ENCODE results near the gene ZNF212.
A peak's percentile ranks its signal among the peaks of the same experiment; 100 is the strongest.
"Not testable (repeated sequence)": the region's sequence is repeated elsewhere in the genome, so short reads cannot be mapped to it uniquely, and the experiment has no call there.

The ZNF212 gene

DNA sequence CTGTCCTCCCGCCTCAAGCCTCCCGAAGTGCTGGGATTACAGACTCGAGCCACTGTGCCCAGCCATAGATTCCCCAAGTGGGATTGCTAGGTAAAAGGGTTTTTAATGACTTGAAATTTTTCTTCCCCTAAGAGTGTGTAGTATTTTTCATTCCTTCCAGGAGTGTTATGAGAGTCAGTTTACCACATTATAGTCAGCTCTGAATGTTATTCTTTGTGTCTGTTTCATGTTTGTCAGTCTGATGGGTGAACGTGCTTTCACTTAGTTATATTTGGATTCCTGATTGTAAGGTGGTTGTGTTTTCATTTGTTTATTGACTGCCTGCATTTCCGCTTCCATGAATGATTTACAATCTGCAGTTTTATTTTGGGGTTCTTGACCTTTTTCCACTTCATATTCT is 6.3 kb downstream of the ZNF212 start:
- DNase-seq, result no peak
- in situ Hi-C loops (cut with MboI; ENCODE audit: low pct_unique_long_range_greater_than_20kb, low sequenced_read_pairs), result no loop called here

DNA sequence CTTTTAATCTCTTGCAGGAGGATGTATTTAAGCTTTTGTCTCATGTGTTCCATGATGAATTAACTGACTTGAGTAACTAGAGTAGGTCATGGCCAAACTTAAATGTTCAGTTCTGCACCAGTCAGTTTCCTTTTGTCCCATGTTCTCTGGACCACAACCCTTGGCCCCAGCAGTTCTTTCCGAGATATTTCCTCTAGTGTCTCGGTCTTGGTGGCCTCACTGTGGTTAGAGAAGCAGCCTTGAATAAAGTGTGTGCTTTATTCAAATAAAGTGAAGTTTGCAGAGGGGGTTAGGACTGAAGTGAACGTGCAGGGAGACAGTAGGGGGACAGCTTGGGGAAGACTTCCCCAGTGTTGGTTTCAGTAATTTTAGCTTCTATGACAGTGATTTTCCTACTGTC is 9.3 kb downstream of the ZNF212 start:
- no peak for DNase-seq
- in situ Hi-C loops (cut with MboI; ENCODE audit: low pct_unique_long_range_greater_than_20kb, low sequenced_read_pairs), result no loop called here

DNA sequence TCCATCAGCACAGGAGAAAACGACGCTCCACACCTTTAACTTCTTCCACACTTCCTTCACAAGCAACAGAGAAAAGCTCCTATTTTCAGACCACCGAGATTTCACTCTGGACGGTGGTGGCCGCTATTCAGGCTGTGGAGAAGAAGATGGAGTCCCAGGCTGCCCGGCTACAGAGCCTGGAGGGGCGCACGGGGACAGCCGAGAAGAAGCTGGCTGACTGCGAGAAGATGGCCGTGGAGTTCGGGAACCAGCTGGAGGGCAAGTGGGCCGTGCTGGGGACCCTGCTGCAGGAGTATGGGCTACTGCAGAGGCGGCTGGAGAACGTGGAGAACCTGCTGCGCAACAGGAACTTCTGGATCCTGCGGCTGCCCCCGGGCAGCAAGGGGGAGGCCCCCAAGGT is 10.7 kb downstream of the ZNF212 start:
- in situ Hi-C loops (cut with MboI; ENCODE audit: low pct_unique_long_range_greater_than_20kb, low sequenced_read_pairs), result not testable (repeated sequence)

DNA sequence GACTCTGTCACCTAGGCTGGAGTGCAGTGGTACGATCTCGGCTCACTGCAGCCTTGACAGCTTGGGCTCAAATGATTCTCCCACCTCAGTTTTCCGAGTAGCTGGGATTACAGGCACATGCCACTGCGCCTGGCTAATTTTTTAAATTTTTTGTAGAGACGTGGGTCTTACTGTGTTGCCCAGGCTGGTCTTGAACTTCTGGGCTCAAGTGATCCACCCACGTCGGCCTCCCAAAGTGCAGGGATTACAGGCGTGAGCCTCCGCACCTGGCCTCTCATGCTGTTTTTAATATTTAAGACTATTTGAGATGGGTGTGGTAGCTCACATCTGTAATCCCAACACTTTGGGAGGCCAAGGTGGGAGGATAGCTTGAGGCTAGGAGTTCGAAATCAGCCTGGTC is 12.1 kb downstream of the ZNF212 start:
- in situ Hi-C loops (cut with MboI; ENCODE audit: low pct_unique_long_range_greater_than_20kb, low sequenced_read_pairs); DNase-seq: not testable (repeated sequence)

More for the DNA sequence above, 10.7 kb downstream of the ZNF212 start:
- not testable (repeated sequence) for DNase-seq

DNA sequence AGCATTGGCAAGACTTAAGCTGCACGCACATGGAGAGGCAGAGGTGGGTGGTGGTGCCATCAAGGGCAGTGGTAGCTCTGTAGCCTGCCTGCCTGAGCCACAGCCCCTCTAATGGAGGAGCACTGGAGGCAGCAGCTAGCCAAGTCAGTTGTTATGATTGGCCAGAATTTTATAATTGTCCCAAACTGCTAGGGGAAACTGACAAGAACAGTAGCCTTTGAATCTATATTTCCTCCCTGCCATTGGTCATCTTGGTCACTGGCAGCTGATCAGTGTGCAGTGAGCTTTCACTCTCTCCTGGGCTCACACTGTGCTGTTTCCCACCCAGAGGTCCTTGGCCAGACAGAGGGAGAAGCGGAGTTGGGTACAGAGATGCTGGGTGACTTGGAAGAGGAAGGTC is 12.9 kb downstream of the ZNF212 start:
- in situ Hi-C loops (cut with MboI; ENCODE audit: low pct_unique_long_range_greater_than_20kb, low sequenced_read_pairs), result no loop called here

DNA sequence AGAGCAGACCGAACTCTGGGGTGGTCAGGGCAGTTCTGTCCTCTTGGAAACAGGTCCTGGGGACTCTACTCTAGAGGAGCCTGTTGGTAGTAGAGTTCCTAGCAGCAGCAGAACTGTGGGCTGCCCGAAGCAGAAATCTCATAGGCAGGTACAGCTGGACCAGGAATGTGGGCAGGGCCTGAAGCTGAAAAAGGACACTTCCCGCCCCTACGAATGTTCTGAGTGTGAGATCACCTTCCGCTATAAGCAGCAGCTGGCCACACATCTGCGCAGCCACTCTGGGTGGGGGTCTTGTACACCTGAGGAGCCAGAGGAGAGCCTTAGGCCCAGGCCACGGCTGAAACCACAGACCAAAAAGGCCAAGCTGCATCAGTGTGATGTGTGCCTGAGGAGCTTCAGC is 14.2 kb downstream of the ZNF212 start:
- no peak for DNase-seq
- in situ Hi-C loops (cut with MboI; ENCODE audit: low pct_unique_long_range_greater_than_20kb, low sequenced_read_pairs), result no loop called here

More for the DNA sequence above, 12.9 kb downstream of the ZNF212 start:
- no peak for DNase-seq

DNA sequence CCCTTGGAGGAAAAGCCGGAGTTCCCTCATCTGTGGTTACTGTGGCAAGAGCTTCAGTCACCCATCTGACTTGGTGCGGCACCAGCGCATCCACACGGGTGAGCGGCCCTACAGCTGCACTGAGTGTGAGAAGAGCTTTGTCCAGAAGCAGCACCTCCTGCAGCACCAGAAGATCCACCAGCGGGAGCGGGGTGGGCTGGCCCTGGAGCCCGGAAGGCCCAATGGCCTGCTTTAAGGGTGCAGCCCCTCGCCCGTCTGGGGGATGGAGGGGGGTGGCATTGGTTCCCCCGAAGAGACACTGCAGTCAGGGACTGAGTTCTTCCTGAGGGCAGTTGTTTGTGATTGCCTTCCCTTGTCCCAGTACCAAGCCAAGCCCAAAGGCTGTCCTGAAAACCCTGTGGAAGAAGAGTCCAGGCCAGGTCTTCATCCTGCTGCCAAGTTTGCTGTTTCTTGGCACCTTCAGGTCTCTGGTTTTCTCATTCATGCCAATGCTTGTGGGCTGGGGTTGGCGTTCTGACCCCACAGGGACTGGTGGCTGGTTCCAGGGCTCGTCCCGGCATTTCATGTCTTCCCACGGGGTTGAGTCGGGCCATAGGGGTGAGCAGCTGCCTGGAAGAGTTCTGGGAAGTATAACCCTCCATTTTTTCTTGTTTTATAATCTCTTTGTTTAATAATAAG is 14.9 kb downstream of the ZNF212 start:
- DNase-seq, result no peak
- in situ Hi-C loops (cut with MboI; ENCODE audit: low pct_unique_long_range_greater_than_20kb, low sequenced_read_pairs), result no loop called here

DNA sequence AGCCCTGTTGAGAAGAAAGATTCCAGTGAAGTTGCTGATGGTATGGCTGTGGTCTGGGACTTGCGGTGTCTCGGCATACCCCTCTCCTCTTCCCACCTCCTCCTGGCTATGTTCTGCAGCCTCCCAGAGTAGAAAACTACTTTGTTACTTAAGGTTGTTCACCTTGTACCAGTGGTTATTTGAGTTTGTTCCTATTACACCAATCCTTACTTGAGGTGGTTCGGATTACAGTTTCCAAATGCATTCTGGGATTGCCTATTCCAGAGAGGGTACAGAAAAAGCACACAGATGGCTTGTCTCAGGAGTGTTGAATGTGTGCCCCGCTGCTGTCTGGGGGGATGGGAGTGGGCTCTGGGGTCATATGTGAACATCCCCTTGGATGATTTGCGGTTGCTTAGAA is 15.7 kb downstream of the ZNF212 start:
- in situ Hi-C loops (cut with MboI; ENCODE audit: low pct_unique_long_range_greater_than_20kb, low sequenced_read_pairs), result no loop called here
- DNase-seq, result no peak

DNA sequence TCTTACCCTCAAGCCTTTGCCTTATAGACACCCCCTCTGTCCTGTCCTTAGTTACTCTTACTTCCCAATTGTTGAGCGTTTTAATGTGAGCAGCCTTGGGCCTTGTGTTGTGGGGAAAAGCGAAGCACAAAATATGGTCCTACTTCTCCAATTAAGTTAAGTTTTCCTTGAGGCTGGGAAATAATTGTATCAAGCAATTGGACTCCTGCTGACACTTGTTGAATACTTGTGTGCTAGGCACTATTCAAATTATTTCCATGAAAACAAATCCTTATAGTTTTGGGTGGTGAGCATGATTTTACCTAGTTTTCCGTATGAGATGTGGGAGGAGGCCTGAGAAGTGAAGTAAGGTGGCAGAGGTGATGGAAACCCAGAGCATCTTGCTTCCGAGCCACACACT is 17.1 kb downstream of the ZNF212 start:
- DNase-seq, result no peak
- in situ Hi-C loops (cut with MboI; ENCODE audit: low pct_unique_long_range_greater_than_20kb, low sequenced_read_pairs), result no loop called here

DNA sequence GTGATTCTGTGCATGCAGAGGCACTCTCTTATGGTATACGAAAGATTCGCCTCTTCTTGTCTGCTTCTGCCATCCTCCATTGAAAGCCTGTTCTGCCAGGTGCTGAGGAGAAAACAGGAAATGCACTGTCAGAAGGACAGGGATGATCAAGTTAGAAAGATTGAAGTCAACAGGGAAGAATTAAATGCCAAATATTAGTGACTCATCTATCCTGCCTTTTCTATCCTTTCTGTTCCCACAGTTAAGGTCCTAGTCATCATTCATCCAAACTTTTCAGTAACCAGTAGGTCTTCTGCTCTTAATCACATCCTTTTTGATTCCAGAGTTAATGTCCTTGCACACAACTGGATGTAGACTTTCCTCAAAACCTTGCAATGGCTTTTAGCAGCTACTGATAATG is 17.7 kb downstream of the ZNF212 start:
- no peak for DNase-seq
- in situ Hi-C loops (cut with MboI; ENCODE audit: low pct_unique_long_range_greater_than_20kb, low sequenced_read_pairs), result no loop called here

DNA sequence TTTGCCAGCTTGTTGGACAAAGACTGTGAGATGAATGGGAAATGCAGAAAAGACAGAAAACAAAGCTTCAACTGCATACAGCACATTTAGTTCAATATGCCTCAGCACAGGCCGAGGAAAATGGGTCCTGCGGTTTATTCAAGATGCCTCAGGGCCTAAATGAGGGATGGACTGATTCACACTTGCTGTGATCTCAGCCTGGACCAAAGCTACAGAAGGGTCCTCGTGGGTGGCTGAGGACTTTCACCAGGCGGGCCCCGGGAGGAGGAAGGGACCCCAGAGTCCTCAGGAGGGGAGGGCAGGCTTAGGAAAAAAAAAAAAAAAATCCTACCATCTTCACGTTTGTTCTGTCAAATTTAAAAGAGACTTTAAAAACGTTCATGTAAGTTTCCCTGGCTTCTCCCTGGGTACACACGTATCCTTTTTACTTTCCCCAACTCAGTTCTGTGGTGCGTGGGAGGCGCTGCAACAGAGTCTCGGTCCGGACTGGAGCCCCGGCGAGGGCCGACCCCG is 21.9 kb downstream of the ZNF212 start:
- DNase-seq, result no peak
- in situ Hi-C loops (cut with MboI; ENCODE audit: low pct_unique_long_range_greater_than_20kb, low sequenced_read_pairs), result no loop called here

DNA sequence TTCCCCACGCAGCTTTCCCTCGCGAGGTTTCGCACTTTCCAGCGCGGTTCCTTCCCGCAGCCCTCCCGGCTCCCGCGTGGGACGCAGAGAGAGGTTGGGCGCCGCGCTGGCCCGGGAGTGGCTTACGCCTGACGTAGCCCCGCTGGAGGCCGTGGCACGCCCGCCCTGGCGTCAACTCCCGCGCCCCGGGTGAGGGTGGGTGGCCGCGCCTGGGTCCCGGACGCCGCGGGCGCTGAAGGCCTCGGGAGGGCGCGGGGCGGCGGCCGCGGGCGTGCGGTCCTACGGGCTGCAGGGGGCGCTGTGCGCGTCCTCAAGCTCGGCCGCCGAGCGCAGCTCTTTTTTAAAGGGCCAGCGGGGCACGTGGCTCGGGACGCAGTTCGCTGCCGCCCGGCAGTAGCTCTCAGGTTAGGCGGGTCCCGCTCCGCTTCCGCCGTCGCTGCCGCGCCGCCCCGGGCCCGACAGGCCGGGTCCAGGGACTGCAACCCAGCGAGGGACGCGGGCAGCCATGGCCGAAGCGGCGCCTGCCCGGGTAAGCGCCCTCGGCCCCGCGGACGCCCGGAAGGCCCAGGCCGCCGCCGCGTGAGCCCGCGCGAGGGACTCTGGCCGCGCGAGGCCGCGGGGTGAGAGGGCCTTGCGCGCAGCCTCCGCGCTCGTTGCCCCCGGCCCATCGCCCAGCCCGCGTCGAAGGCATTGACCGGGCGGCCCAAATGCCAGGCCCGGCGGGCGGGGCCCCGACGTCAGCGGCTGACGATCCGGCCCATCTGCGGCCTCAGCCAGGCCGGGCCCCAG is 22.6 kb downstream of the ZNF212 start, which contains the start of gene ZNF783:
Gene ZNF783, plus strand, starts transcription at position 368 of the 789 bp plus-strand sequence. Its CDS starts 138 bp downstream, at position 506.
- in situ Hi-C loops (cut with MboI; ENCODE audit: low pct_unique_long_range_greater_than_20kb, low sequenced_read_pairs), result no loop called here

DNA sequence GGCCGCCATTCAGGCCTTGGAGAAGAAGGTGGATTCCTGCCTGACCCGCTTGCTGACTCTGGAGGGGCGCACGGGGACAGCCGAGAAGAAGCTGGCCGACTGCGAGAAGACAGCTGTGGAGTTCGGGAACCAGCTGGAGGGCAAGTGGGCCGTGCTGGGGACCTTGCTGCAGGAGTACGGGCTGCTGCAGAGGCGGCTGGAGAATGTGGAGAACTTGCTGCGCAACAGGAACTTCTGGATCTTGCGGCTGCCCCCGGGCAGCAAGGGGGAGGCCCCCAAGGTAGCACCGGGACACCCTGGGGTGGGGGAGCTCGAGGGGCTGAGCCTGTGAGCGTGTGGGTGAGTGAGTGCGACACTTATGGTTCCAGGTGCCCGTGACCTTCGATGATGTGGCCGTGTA is 27.0 kb downstream of the ZNF212 start:
- in situ Hi-C loops (cut with MboI; ENCODE audit: low pct_unique_long_range_greater_than_20kb, low sequenced_read_pairs), result no loop called here
- no peak for DNase-seq

More for the DNA sequence above, 22.6 kb downstream of the ZNF212 start, which contains the start of gene ZNF783:
- DNase-seq, result peak; percentile 83

DNA sequence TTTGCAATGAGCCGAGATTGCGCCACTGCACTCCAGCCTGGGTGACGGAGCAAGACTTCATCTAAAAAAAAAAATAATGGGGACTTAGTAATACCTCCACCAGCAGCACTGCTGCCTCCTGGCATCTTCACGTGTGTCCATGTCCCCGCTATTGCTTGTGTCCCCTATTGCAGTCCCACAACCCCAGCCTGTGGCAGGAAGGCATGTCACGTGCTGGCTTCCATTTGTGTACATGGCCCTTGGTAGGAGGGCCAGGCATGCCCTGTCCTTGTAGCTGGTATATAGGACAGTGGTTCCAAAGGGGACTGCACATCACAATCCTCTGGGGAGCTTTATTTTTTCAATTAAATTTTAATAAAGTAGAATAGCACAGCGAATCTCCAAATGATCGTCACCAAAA is 28.3 kb downstream of the ZNF212 start:
- in situ Hi-C loops (cut with MboI; ENCODE audit: low pct_unique_long_range_greater_than_20kb, low sequenced_read_pairs), result no loop called here
- DNase-seq, result no peak

DNA sequence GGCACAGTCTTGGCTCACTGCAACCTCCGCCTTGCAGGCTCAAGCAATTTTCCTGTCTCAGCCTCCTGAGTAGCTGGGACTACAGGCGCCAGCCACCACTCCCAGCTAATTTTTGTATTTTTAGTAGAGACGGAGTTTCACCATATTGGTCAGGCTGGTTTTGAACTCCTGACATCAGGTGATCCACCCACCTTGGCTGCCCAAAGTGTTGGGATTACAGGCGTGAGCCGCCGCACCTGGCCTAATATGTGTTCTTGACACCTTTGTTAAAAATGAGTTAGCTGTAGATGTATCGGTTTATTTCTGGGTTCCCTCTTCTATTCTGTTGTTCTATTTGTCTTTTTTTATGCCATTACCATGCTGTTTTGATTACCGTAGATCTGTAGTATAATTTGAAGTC is 35.0 kb downstream of the ZNF212 start:
- in situ Hi-C loops (cut with MboI; ENCODE audit: low pct_unique_long_range_greater_than_20kb, low sequenced_read_pairs); DNase-seq: not testable (repeated sequence)

DNA sequence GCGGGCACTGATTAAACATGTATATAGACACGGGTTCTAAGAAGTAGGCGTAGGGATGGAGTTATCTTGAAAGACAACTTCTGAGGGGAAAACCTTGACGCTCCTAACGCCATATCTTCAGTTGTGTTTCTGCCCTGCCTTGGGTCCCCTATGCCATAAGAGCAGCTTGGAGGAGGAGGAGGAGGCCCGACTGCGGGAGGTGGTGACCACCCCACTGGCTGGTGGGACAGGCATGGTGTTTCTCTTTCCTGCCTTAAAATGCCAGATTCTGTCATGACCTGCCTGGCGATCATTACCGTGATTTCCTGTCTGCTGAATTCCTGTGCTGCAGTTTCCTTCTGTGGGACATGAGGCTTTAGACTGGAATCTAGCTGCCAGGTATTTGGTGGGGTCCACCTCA is 38.4 kb downstream of the ZNF212 start:
- in situ Hi-C loops (cut with MboI; ENCODE audit: low pct_unique_long_range_greater_than_20kb, low sequenced_read_pairs), result no loop called here

DNA sequence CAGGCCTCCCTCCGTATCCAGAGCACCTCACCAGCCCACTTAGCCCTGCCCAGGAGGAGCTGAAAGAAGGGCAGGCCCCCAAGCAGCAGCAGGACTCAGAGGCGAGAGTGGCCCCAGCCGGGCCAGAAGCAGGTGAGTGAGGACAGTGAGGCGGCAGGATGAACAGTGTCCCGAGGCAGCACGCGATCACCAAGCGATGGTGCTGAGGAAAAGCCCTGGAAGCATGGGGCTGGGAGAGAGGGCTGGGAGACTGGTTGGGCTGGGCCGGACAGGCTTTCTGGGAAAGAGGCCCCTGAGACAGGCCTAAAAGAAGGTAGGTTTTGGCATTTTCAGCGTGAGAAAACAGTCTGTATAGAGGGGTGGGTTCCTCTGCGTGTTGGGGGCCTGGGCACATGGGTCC is 38.9 kb downstream of the ZNF212 start:
- DNase-seq, result no peak
- in situ Hi-C loops (cut with MboI; ENCODE audit: low pct_unique_long_range_greater_than_20kb, low sequenced_read_pairs), result no loop called here

More for the DNA sequence above, 38.4 kb downstream of the ZNF212 start:
- DNase-seq, result no peak

DNA sequence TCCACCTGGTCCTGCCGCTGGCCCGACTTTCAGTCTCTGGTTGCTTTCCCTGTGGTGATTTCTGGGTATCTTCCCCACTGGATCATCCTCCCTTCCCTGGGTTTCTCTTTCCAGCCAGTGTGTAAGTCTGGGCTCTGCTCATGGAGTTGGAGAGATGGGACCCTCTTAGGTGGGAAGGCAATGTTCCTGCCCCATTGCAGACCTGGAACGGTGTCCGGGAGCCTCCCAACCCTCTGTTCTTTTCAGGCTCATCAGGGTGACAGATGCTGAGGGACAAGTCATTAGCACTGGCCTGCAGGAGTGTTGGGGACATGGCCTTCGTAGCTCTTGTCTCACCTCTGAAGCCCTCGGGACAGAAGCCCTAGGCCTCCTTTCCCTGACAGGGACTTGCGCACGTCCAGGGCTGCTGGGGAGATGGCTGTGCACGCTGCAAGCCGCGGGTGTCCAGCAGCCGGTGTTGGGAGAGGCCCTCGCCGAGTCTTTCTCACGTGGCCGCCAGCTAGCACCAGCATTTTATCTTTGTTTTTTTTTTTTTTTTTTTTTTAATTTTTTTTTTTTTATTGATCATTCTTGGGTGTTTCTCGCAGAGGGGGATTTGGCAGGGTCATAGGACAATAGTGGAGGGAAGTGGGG is 39.8 kb downstream of the ZNF212 start:
- no peak for DNase-seq
- in situ Hi-C loops (cut with MboI; ENCODE audit: low pct_unique_long_range_greater_than_20kb, low sequenced_read_pairs), result no loop called here

DNA sequence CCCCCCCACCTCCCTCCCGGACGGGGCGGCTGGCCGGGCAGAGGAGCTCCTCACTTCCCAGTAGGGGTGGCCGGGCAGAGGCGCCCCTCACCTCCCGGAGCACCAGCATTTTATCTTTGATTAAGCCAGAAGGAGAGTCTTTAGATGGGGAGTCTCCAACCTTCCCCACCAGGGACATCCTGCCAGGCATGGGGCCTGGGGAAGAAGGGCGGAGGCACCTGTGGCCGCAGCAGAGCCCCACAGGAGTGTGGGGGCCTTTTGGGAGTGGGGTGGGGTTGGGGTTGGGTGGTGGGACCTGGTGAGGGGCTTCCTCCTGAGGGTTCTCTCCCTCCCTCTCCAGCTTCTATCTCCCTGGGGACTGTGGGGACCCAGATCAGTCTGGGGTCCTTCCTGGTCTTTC is 40.7 kb downstream of the ZNF212 start:
- DNase-seq, result no peak
- in situ Hi-C loops (cut with MboI; ENCODE audit: low pct_unique_long_range_greater_than_20kb, low sequenced_read_pairs), result no loop called here
